HuH-7.5 (cell line): ENCODE measurements around the gene AMPD3.

Experiments
- DNase-seq: peaks from one replicate; pipeline ENCODE4 v3.0.0; 2011; ENCODE audit warnings: low spot score

Gene AMPD3

GRCh38 chr11:10438458-10438857, 16.6 kb upstream of the AMPD3 start:
- no peak for DNase-seq

GRCh38 chr11:10439351-10439750, 15.7 kb upstream of the AMPD3 start:
- no peak for DNase-seq

- no peak for DNase-seq
These were observed 15.1 kb upstream of the AMPD3 start for GRCh38 chr11:10439924-10440323.

- DNase-seq = no peak
These were observed 14.7 kb upstream of the AMPD3 start for GRCh38 chr11:10440401-10440800.

GRCh38 chr11:10441091-10441490, 14.0 kb upstream of the AMPD3 start:
- DNase-seq = no peak

- no peak for DNase-seq
These were observed 13.2 kb upstream of the AMPD3 start for GRCh38 chr11:10441652-10442503.

GRCh38 chr11:10443152-10443551, 11.9 kb upstream of the AMPD3 start:
- DNase-seq = no peak

- DNase-seq = no peak
These were observed 11.3 kb upstream of the AMPD3 start for GRCh38 chr11:10443721-10444235.

DNA sequence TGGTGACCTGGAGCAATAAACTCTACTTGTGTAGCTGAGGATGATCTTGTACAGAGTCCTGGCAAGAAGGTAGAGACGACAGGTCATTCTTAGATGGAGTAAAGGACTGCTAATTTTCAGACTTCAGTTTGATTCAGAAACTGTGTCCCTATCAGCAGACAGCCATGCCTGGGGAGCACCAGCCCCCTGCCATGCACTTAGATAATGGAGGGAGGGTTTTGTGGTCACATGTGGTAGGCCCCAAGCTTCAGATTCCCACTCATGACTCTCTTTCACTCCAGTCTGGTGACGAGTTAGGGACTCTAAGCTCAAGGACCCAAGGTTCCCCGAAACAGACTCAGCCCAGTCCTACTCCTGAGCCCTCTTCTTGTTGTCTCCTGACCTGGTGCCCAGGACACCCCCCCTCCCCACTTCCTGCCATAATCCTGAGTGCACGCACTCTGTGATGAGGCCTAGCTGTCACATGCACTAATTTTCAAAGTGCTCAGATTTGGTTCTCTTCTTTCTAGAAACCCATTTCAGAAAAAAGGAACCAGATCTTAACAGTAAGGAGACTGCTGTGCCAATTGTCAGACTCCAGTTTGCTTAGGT, 10.2 kb upstream of the AMPD3 start:
- DNase-seq = no peak

GRCh38 chr11:10447445-10447844, 7.6 kb upstream of the AMPD3 start:
- DNase-seq = no peak

DNA sequence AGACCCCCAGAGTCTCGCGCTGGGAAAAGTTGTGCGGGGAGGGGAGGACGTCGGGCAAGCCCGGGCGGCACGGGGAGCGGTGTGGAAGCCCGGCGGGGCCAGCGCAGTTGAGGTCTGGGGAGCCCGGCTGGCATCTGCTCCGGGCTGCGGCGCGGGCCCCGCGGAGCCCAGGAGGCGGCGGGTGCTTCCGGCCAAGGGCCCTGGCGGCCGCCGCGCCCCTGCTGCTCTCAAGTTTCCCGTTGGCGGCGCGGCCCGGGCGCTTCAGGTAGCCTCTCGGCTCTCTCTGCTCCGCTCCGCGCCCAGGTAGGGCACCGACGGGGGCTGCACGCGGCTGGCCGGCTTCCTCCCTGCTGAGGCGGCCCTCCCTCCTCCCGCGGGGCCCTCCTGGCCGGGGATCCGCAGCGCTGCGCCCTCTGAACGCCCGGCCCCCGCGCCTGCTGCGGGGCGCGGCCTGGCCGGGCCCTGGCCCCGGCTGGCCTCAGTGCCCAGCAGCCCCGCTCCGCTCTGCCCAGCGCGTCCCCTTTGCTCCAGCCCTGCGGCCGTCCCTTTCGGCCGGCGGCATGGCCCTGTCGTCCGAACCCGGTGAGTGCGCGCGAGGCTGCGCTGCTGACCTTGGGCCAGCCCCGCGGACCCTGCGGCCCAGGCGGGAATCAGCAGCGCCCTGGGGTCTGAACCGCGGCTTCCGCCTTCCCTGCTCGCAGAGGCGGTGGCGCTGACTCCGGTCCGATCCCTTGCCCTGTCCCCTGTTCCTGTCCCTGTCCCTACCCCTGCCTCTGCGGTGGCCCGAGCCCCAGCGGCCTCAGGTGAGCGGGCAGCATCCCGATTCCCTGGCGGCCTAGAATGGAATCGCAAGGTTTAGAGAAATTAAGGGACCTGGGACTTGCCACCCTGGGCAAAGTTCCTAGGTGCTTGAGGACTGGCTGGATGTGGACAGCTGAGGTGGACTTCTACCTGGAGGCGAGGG, 4.3 kb upstream of the AMPD3 start:
- DNase-seq = peak; percentile 84

DNA sequence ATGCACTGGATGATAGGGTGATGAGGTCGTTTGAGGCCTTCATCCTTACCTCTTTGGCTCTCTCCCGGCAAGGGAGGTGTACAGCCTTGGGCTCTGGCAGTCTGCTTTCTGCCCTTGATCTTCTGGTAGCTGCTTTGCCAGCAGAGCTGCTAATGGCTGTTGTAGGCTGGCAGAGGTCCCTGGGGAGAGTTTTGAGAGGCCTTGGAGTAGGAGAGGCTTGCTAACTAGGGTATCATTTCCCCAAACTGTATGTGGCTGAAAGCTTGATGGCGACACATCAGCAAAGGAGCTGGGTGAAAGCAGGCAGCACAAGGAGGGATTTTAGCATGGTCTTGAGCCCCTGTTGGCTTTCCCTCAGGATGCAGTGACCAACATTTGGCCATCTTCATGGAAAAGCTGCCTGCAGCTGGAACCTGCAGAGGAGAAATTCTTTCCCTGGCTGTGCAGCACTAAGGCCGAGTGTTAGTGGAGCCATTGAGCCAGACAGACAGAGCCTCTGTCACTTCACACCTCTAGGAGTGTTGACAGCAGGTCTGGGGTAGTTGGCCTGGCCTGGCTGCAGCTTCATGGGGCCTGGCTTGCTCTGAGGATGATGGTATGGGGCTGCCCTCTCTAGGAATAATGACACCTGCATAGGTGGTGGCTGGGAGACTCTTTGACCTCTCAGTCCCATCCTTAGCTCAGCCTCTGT, 3.5 kb upstream of the AMPD3 start:
- no peak for DNase-seq

- no peak for DNase-seq
These were observed 2.8 kb upstream of the AMPD3 start for GRCh38 chr11:10452211-10452767.

- no peak for DNase-seq
These were observed 1.8 kb upstream of the AMPD3 start for GRCh38 chr11:10453261-10453660.

DNA sequence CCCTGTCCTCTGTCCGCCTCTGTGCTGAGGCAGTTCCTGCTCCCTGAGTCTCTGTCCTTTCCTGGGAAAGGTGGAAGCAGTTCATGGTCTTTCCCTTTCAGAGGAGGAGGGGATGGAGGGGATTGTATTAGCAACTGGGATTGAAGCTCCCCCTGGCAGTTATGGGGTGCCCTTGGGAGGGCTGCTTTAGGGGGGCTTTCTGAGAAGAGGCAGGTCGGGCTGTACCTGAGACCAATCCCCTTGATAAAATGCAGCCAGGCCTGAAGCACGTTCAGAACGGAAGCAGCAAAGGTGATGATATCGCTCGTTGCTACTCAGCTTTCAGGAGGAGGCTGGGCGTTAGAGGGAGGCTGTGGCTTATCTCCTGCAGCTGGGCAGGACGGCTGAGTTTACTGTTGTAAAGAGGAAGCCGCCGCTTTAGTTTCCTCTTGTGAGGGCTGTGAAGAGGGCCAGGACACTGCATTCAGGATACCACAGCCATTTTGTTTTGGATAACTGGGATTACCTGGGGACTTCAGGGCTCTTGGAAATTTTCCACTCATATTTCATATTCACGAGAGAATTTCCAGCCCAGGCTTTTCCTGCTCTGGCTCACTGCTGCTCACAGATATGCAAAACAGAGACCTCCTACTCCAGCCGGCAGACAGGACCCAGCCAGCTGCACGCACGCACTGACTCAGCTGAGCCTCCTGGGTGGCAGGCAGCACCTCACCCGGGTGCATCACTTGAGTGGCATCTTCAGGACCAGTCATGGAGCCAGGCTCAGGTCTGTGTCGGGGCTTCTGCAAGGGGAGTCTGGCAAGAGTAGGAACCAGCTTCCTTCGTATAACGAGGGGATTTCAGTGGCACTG, 798 bp downstream of the AMPD3 start:
- DNase-seq = peak; percentile 42

- no peak for DNase-seq
These were observed 1.5 kb downstream of the AMPD3 start for GRCh38 chr11:10456519-10456918.

DNA sequence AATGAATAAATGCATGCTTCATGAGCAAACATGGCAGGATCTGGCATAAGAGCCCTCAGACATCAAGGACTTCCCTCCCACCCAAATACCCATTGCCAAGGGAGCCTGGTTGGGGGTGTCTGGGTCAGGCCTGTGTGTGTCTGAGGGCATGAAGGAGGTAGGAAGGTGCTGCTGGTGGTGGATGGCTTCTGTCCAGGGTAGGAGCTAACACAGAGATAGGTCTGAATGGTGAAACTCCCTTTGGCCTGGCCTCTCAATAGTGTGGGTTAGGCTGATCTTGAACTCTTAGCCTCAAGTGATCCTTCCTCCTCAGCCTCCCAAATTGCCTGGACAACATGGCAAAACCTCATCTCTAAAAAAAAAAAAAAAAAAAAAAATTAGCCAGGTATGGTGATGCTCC, 2.8 kb downstream of the AMPD3 start:
- no peak for DNase-seq

- no peak for DNase-seq
These were observed 4.2 kb downstream of the AMPD3 start for GRCh38 chr11:10459029-10459970.

DNA sequence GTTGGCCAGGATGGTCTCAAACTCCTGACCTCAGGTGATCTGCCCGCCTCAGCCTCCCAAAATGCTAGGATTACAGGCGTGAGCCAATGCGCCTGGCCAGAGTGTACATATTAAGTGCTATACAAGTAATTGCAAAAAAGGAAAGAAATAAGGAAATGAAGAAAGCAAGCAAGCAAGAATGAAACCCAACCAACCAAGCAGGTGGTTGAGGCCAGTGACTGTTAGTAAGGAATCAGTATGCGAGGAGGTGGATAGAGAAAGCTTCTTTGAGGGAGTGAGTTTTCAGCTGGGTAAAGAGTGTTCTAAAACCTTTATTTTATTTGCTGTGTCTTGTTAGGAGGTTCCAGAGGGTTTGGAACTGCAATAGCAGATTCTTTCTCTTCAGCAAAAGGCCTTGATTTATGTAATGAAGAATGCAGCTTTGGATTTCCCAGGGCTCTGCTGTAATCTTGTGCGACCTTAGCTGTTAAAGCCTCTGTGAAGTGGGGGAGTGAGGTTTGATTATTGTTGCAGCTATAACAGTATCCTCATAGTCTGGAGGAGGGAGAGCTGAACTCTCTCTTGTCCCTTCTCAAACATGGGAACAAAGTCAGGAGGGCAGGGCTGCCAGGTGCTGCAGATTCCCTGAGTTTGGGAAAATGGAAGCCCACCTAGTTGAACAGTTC, 5.7 kb downstream of the AMPD3 start:
- no peak for DNase-seq
